Common myeloid progenitor, CD34-positive (primary cell): Measurements from ENCODE around the gene DLX2.

Experiments used
- CTCF ChIA-PET: fragments of 350-600 bp; sonication (Branson Sonifier 250); formaldehyde crosslinking; loops from one replicate; lab custom pipeline; 2021; ENCODE audit warnings: antibody characterized with exemption; lab: Charles Lee
- POLR2A ChIA-PET: fragments of 350-600 bp; sonication (Branson Sonifier 250); formaldehyde crosslinking; loops from one replicate; lab custom pipeline; 2021; ENCODE audit warnings: antibody characterized with exemption; lab: Charles Lee
- DNase-seq, 3 donors: peaks; one replicate each; pipeline versions ENCODE4 v3.0.0 to v3.0.0-alpha.2; 2013
- H3K27ac ChIP-seq, 2 experiments: 1 replicate in 1 of 2; 2 replicates in 1 of 2; pipeline ENCODE4 v1.7.0; 2013; ENCODE audit warnings: inconsistent platforms in 2 of 2, low read length in 2 of 2, mild to moderate bottlenecking in 2 of 2, low read depth in 1 of 2, moderate library complexity in 1 of 2; ENCODE audit not compliant: severe bottlenecking in 2 of 2, insufficient read depth in 1 of 2, poor library complexity in 1 of 2
- H3K27me3 ChIP-seq, 5 experiments: replicated peaks in 2 of 5; 1 replicate in 3 of 5; 2 replicates in 2 of 5; pipeline versions ENCODE4 v1.6.1 to v1.7.0; 2013; ENCODE audit warnings: low read length in 4 of 5, mild to moderate bottlenecking in 2 of 5, moderate library complexity in 2 of 5, inconsistent platforms in 1 of 5; ENCODE audit not compliant: insufficient read depth in 5 of 5, control insufficient read depth in 4 of 5
- H3K36me3 ChIP-seq, 4 experiments: 1 replicate in 2 of 4; 2 replicates in 2 of 4; pipeline versions ENCODE4 v1.6.1 to v1.7.0; 2013; ENCODE audit warnings: low read length in 3 of 4, control low read depth in 1 of 4, mild to moderate bottlenecking in 1 of 4; ENCODE audit not compliant: control insufficient read depth in 4 of 4, insufficient read depth in 4 of 4
- H3K4me1 ChIP-seq, 4 experiments: 1 replicate in 3 of 4; 2 replicates in 1 of 4; pipeline versions ENCODE4 v1.6.1 to v1.7.1; 2013; ENCODE audit warnings: low read length in 3 of 4, mild to moderate bottlenecking in 3 of 4, control low read depth in 1 of 4, inconsistent platforms in 1 of 4, moderate library complexity in 1 of 4; ENCODE audit not compliant: control insufficient read depth in 4 of 4, insufficient read depth in 4 of 4; ENCODE audit errors: control extremely low read depth in 1 of 4
- H3K4me3 ChIP-seq, 7 experiments: 1 replicate in 4 of 7; 2 replicates in 3 of 7; pipeline versions ENCODE4 v1.5.1 to v1.7.0; 2013; ENCODE audit warnings: mild to moderate bottlenecking in 7 of 7, low read length in 6 of 7, moderate library complexity in 6 of 7, inconsistent platforms in 2 of 7, low read depth in 2 of 7, control low read depth in 1 of 7; ENCODE audit not compliant: insufficient read depth in 4 of 7, control insufficient read depth in 1 of 7; ENCODE audit errors: extremely low read depth in 1 of 7
- H3K9me3 ChIP-seq, 5 experiments: 1 replicate in 4 of 5; 2 replicates in 1 of 5; pipeline versions ENCODE4 v1.6.1 to v1.7.1; 2013; ENCODE audit warnings: low read length in 4 of 5, mild to moderate bottlenecking in 2 of 5, inconsistent platforms in 1 of 5, low read depth in 1 of 5, moderate library complexity in 1 of 5; ENCODE audit not compliant: control insufficient read depth in 4 of 5, insufficient read depth in 2 of 5; ENCODE audit errors: control extremely low read depth in 1 of 5
- WGBS: methylation state at CpG from one replicate; pipeline ENCODE4 v1.1.5; 2013; ENCODE audit not compliant: insufficient coverage; 5-methylcytosine and 5-hydroxymethylcytosine counted together

DLX2 gene

GRCh38 chr2:172090044-172090961 is 12.4 kb downstream of the DLX2 start:
- ChIA-PET POLR2A (interaction anchor here (1.0 kb wide), 1 partner anchor 9 kb away, joined by 4 read pairs; no protein-coding TSS in a partner anchor), CTCF (interaction anchor here (3.6 to 9.9 kb wide), 2 partner anchors 9 to 13 kb away, joined by 32 to 128 read pairs; partner anchors contain the start of gene DLX2)
- Histone ChIP-seq H3K9me3 (no peaks in the 10 kb centered on the region), H3K36me3 (no peaks in the 10 kb centered on the region), H3K27ac (no peak overlapping the region), H3K4me3 (no peak overlapping the region), H3K4me1 (peaks cover 0 to 30% (median 25%) of the 10 kb centered on the region in 4 experiments), H3K27me3 (peaks cover 38 to 100% (median 76%) of the 10 kb centered on the region in 5 experiments)
- 7% methylated on average over 36 of the region's 39 CpGs for WGBS
- DNase-seq: peak in 1 of 3 donors; percentile 20

GRCh38 chr2:172089633-172090032 is 13.1 kb downstream of the DLX2 start:
- H3K36me3 ChIP-seq: no peaks in the 10 kb centered on the region
- 21% methylated on average over 6 of the region's 7 CpGs for WGBS
- ChIA-PET CTCF (interaction anchor here (0.8 to 9.9 kb wide), 2 partner anchors 13 to 14 kb away, joined by 3 to 128 read pairs; partner anchors contain the start of gene DLX2), POLR2A (no interaction called here)
- peaks cover 38 to 100% (median 76%) of the 10 kb centered on the region in 5 experiments for H3K27me3 ChIP-seq
- no peak for DNase-seq
- no peak overlapping the region for H3K27ac ChIP-seq
- no peak overlapping the region for H3K4me3 ChIP-seq
- peaks cover 0 to 29% (median 25%) of the 10 kb centered on the region in 4 experiments for H3K4me1 ChIP-seq
- no peaks in the 10 kb centered on the region for H3K9me3 ChIP-seq

- ChIA-PET POLR2A (no interaction called here), CTCF (interaction anchor here (0.8 to 9.9 kb wide), 3 partner anchors 7 to 14 kb away, joined by 3 to 128 read pairs (median 4); partner anchors contain the start of gene DLX2)
- DNase-seq: peak in 1 of 3 donors; percentile 27
- peaks cover 0 to 32% (median 30%) of the 10 kb centered on the region in 4 experiments for H3K4me1 ChIP-seq
- H3K9me3 ChIP-seq: no peaks in the 10 kb centered on the region
- H3K27me3 ChIP-seq: peaks cover 38 to 100% (median 76%) of the 10 kb centered on the region in 5 experiments
- 15% methylated on average over 4 of the region's 10 CpGs for WGBS
- no peaks in the 10 kb centered on the region for H3K36me3 ChIP-seq
- no peak overlapping the region for H3K4me3 ChIP-seq
- no peak overlapping the region for H3K27ac ChIP-seq
These were observed 13.6 kb downstream of the DLX2 start for GRCh38 chr2:172089005-172089504.

- no peaks in the 10 kb centered on the region for H3K9me3 ChIP-seq
- H3K27me3 ChIP-seq: peaks cover 36 to 100% (median 76%) of the 10 kb centered on the region in 5 experiments
- 8% methylated on average over 25 of the region's 37 CpGs for WGBS
- H3K4me3 ChIP-seq: no peak overlapping the region
- peaks cover 0 to 36% (median 31%) of the 10 kb centered on the region in 4 experiments for H3K4me1 ChIP-seq
- no peaks in the 10 kb centered on the region for H3K36me3 ChIP-seq
- ChIA-PET CTCF (interaction anchor here (1.2 to 9.9 kb wide), 2 partner anchors 8 to 15 kb away, joined by 4 to 128 read pairs; partner anchors contain the start of gene DLX2), POLR2A (no interaction called here)
- H3K27ac ChIP-seq: no peak overlapping the region
- DNase-seq: peak in 1 of 3 donors; percentile 32
These were observed 14.3 kb downstream of the DLX2 start for GRCh38 chr2:172088245-172089004.

GRCh38 chr2:172087780-172088244 is 14.9 kb downstream of the DLX2 start:
- DNase-seq: peak in 2 of 3 donors; percentile 4 to 26
- 6% methylated on average over 16 of the region's 23 CpGs for WGBS
- no peaks in the 10 kb centered on the region for H3K9me3 ChIP-seq
- ChIA-PET CTCF (interaction anchor here (1.2 to 9.9 kb wide), 3 partner anchors 9 to 378 kb away, joined by 3 to 128 read pairs (median 4); partner anchors contain the start of gene DLX2), POLR2A (no interaction called here)
- H3K27me3 ChIP-seq: peaks cover 41 to 100% (median 76%) of the 10 kb centered on the region in 5 experiments
- no peak overlapping the region for H3K4me3 ChIP-seq
- H3K4me1 ChIP-seq: peaks cover 0 to 42% (median 33%) of the 10 kb centered on the region in 4 experiments
- H3K36me3 ChIP-seq: no peaks in the 10 kb centered on the region
- no peak overlapping the region for H3K27ac ChIP-seq

- POLR2A ChIA-PET: no interaction called here
- Histone ChIP-seq H3K27me3 (peaks cover 47 to 100% (median 76%) of the 10 kb centered on the region in 5 experiments), H3K9me3 (no peaks in the 10 kb centered on the region), H3K27ac (no peak overlapping the region), H3K4me1 (peaks cover 0 to 42% (median 33%) of the 10 kb centered on the region in 4 experiments), H3K4me3 (no peak overlapping the region), H3K36me3 (no peaks in the 10 kb centered on the region)
- 6% methylated on average over 20 of the region's 31 CpGs for WGBS
- CTCF ChIA-PET: interaction anchor here (1.5 to 9.9 kb wide), 2 partner anchors 16 to 379 kb away, joined by 3 to 128 read pairs; partner anchors contain the start of gene DLX2
- peak in 1 of 3 donors; percentile 1 for DNase-seq
These were observed 15.4 kb downstream of the DLX2 start for GRCh38 chr2:172087207-172087779.
